Fibroblast of pulmonary artery (primary cell): ENCODE results near the gene SGCD.
A peak's percentile ranks its signal among the peaks of the same experiment; 100 is the strongest.

Source experiments
- DNase-seq: peaks from one replicate; pipeline ENCODE4 v3.0.0-alpha.2; 2010; ENCODE audit warnings: low read depth
- H3K4me3 ChIP-seq: replicated peaks from 2 replicates; pipeline ENCODE4 v1.5.1; 2011; ENCODE audit warnings: low read depth, mild to moderate bottlenecking, control low read depth, low read length, moderate library complexity
- CTCF ChIP-seq: IDR thresholded peaks from 2 replicates; pipeline ENCODE4 v1.5.1; 2011; ENCODE audit warnings: mild to moderate bottlenecking, control low read depth, low read length, inconsistent platforms; ENCODE audit errors: missing control alignments

SGCD gene

GRCh38 chr5:156387391-156387790 is 60.4 kb downstream of the SGCD start:
- no peak for TF ChIP-seq CTCF
- DNase-seq = no peak

GRCh38 chr5:156388233-156388632 is 61.3 kb downstream of the SGCD start:
- TF ChIP-seq CTCF = no peak
- H3K4me3 ChIP-seq = no peak overlapping the region
- DNase-seq = no peak

More at GRCh38 chr5:156387391-156387790, 60.4 kb downstream of the SGCD start:
- H3K4me3 ChIP-seq = no peak overlapping the region

GRCh38 chr5:156391139-156391538 is 64.2 kb downstream of the SGCD start:
- TF ChIP-seq CTCF = no peak
- peak; percentile 95 for DNase-seq
- no peak overlapping the region for H3K4me3 ChIP-seq

- no peak for TF ChIP-seq CTCF
Observed at GRCh38 chr5:156393980-156394379, 67.0 kb downstream of the SGCD start.

GRCh38 chr5:156394642-156395305 is 67.8 kb downstream of the SGCD start:
- peak overlapping the region; percentile 10 for H3K4me3 ChIP-seq
- DNase-seq = peak; percentile 68
- no peak for TF ChIP-seq CTCF

More at GRCh38 chr5:156393980-156394379, 67.0 kb downstream of the SGCD start:
- DNase-seq = no peak
- no peak overlapping the region for H3K4me3 ChIP-seq

GRCh38 chr5:156395306-156395675 is 68.3 kb downstream of the SGCD start:
- no peak for TF ChIP-seq CTCF
- DNase-seq = no peak
- H3K4me3 ChIP-seq = no peak overlapping the region
